DOHH2 (cell line): Measurements from ENCODE around the gene ROBO1.

Experiments used
- EZH2phosphoT487 ChIP-seq: fragments of 200-600 bp; sonication (generic); IDR thresholded peaks from 2 replicates; pipeline ENCODE4 v1.6.1; 2017; ENCODE audit warnings: borderline replicate concordance, mild to moderate bottlenecking, antibody characterized with exemption, low read length, moderate library complexity, mixed read lengths
- TF ChIP-seq, protein P1 (sequence below): fragments of 200-600 bp; sonication (generic); IDR thresholded peaks from one replicate; pipeline ENCODE4 v1.5.1; 2014; ENCODE audit warnings: antibody characterized with exemption, mild to moderate bottlenecking, low read depth, low read length; ENCODE audit not compliant: poor library complexity, severe bottlenecking

DNA sequence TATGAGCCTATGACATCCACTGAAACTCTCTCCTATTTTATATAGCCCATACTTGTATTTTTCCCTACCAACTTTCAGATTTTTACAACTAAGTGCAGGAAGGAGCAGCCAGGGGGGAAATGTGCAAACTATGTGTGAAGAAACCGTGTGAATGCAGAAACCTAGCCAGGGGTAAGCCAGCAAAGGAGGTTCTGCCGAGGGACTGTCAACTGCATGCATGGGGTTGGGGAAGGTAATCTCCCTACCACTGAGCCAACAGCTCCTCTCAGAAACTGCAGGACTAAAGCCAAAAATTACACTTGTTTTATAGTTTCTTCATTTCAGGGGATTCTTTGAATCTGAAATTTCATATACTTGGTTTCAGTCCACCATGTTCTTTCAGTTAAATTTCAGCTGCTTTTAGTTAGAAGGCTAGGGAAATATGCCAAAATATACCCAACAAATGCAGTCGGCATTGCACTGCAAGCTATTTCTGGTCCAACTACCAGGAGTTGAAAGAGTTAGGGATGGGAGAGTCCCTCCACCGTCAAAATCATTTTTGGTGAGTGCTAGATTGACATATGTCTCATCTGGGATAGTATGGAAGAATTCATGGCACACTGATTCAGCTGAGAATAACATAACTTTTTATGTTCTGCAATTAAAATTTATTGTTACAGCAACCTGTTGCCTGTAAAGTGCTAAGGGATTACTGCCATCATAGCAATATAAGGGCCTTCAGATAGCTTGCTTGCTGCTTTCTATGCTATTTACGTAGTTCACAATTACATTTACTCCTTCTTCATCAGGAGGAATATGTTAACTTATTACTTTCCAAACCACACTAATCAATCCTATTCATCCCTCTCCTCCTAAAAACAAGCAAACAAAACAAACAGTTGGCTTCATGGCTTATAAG is 904.2 kb downstream of the ROBO1 start:
- TF ChIP-seq, protein P1, sequence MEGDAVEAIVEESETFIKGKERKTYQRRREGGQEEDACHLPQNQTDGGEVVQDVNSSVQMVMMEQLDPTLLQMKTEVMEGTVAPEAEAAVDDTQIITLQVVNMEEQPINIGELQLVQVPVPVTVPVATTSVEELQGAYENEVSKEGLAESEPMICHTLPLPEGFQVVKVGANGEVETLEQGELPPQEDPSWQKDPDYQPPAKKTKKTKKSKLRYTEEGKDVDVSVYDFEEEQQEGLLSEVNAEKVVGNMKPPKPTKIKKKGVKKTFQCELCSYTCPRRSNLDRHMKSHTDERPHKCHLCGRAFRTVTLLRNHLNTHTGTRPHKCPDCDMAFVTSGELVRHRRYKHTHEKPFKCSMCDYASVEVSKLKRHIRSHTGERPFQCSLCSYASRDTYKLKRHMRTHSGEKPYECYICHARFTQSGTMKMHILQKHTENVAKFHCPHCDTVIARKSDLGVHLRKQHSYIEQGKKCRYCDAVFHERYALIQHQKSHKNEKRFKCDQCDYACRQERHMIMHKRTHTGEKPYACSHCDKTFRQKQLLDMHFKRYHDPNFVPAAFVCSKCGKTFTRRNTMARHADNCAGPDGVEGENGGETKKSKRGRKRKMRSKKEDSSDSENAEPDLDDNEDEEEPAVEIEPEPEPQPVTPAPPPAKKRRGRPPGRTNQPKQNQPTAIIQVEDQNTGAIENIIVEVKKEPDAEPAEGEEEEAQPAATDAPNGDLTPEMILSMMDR = no peak
- TF ChIP-seq EZH2phosphoT487 = no peak
